IMR-90 (cell line): Measurements from ENCODE around the gene MOB4.

Experiments
- BHLHE40 ChIP-seq: fragments of 150-350 bp; IDR thresholded peaks from 2 replicates; pipeline ENCODE4 v1.6.1; 2016; ENCODE audit warnings: mild to moderate bottlenecking, low read depth, low read length
- CTCF ChIP-seq: conservative IDR thresholded peaks from 2 replicates; pipeline ENCODE4 v1.5.1; 2012; ENCODE audit warnings: mild to moderate bottlenecking, low read depth, low read length, improper control_type of control experiment
- MXI1 ChIP-seq: IDR thresholded peaks from 2 replicates; pipeline ENCODE4 v1.6.1; 2012; ENCODE audit warnings: low read depth, mild to moderate bottlenecking, low read length, moderate library complexity, borderline replicate concordance
- RAD21 ChIP-seq: IDR thresholded peaks from 2 replicates; pipeline ENCODE4 v1.6.1; 2012; ENCODE audit warnings: low read length, improper control_type of control experiment

DNA sequence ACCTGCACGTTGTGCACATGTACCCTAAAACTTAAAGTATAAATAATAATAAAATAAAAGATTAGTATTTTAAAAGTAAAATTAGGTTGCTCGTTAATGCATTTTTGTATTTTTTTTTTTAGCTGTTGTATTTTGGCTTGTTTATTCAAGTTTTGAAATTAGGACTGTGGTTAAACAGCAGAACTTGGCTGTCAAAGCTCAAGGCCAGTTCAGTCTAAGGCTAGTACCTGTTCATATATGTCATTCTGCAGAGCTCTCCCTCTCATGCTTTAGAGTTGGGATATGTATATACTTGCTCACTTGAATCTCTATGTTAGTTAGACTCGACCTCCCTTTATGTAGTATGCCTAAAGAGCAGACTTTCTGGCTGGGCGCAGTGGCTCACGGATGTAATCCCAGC is 32.7 kb downstream of the MOB4 start:
- TF ChIP-seq MXI1 (no peak), CTCF (no peak), RAD21 (no peak), BHLHE40 (no peak)
